Ectodermal cell (in vitro differentiated cells): Measurements from ENCODE around the gene SLC25A51.

ENCODE experiments used
- H3K27ac ChIP-seq: 2 replicates; pipeline ENCODE4 v1.7.0; 2013; ENCODE audit warnings: mild to moderate bottlenecking, low read depth, low read length; ENCODE audit not compliant: insufficient read depth, poor library complexity, severe bottlenecking
- H3K27me3 ChIP-seq: 2 replicates; pipeline ENCODE4 v1.7.0; 2013; ENCODE audit warnings: mild to moderate bottlenecking, low read length; ENCODE audit not compliant: insufficient read depth, control insufficient read depth, poor library complexity, severe bottlenecking
- H3K36me3 ChIP-seq: one replicate; pipeline ENCODE4 v1.7.0; 2013; ENCODE audit warnings: low read length; ENCODE audit not compliant: control insufficient read depth, insufficient read depth
- H3K4me1 ChIP-seq: one replicate; pipeline ENCODE4 v1.7.0; 2013; ENCODE audit warnings: low read length; ENCODE audit not compliant: control insufficient read depth, insufficient read depth
- H3K4me3 ChIP-seq: 2 replicates; pipeline ENCODE4 v1.7.0; 2013; ENCODE audit warnings: low read depth, low read length, control low read depth; ENCODE audit not compliant: insufficient read depth
- H3K9me3 ChIP-seq: 2 replicates; pipeline ENCODE4 v1.7.0; 2013; ENCODE audit warnings: mild to moderate bottlenecking, low read length, moderate library complexity; ENCODE audit not compliant: control insufficient read depth
- WGBS, 2 experiments: methylation state at CpG; one replicate each; pipeline ENCODE4 v1.1.7; 2013; ENCODE audit warnings: missing lambda C conversion rate in 2 of 2; 5-methylcytosine and 5-hydroxymethylcytosine counted together

Gene SLC25A51

GRCh38 chr9:37936965-37937364 is 33.0 kb upstream of the SLC25A51 start:
- no peaks in the 10 kb centered on the region for H3K9me3 ChIP-seq
- H3K36me3 ChIP-seq = no peaks in the 10 kb centered on the region
- H3K4me3 ChIP-seq = no peak overlapping the region
- H3K4me1 ChIP-seq = peaks cover 26% of the 10 kb centered on the region
- WGBS, 2 experiments = 41 to 46% methylated on average over 4 of the region's 4 CpGs
- no peak overlapping the region for H3K27ac ChIP-seq
- H3K27me3 ChIP-seq = no peaks in the 10 kb centered on the region

GRCh38 chr9:37936376-37936775 is 32.4 kb upstream of the SLC25A51 start:
- no peak overlapping the region for H3K27ac ChIP-seq
- no peaks in the 10 kb centered on the region for H3K27me3 ChIP-seq
- peaks cover 22% of the 10 kb centered on the region for H3K4me1 ChIP-seq
- no peak overlapping the region for H3K4me3 ChIP-seq
- H3K9me3 ChIP-seq = no peaks in the 10 kb centered on the region
- WGBS, 2 experiments = 94 to 95% methylated on average over 5 of the region's 5 CpGs
- H3K36me3 ChIP-seq = no peaks in the 10 kb centered on the region

GRCh38 chr9:37935096-37935495 is 31.2 kb upstream of the SLC25A51 start:
- Histone ChIP-seq H3K27me3 (no peaks in the 10 kb centered on the region), H3K9me3 (no peaks in the 10 kb centered on the region), H3K36me3 (no peaks in the 10 kb centered on the region), H3K4me1 (peaks cover 22% of the 10 kb centered on the region), H3K4me3 (no peak overlapping the region), H3K27ac (no peak overlapping the region)
- WGBS, 2 experiments = 96 to 97% methylated on average over 14 of the region's 14 CpGs

DNA sequence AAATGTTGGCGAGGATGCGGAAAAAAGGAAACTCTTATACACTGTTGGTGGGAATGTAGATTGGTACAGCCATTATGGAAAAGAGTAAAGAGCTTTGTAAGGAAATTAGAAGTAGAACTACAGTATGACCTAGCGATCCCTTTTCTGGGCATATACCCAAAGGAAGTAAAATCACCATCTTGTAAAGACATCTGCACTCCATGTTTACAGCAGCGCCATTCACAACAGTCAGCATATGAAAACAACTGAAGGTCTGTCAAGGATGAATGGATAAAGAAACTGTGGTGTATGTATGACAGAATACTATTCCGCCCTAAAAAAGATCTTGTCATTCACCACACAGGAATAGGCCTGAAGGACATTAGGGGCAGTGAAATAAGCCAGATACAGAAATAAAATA is 27.7 kb upstream of the SLC25A51 start:
- Histone ChIP-seq H3K4me3 (no peak overlapping the region), H3K27ac (no peak overlapping the region), H3K36me3 (no peaks in the 10 kb centered on the region), H3K9me3 (no peaks in the 10 kb centered on the region), H3K27me3 (no peaks in the 10 kb centered on the region), H3K4me1 (peaks cover 6% of the 10 kb centered on the region)
- 94 to 96% methylated on average over 5 of the region's 5 CpGs for WGBS, 2 experiments

DNA sequence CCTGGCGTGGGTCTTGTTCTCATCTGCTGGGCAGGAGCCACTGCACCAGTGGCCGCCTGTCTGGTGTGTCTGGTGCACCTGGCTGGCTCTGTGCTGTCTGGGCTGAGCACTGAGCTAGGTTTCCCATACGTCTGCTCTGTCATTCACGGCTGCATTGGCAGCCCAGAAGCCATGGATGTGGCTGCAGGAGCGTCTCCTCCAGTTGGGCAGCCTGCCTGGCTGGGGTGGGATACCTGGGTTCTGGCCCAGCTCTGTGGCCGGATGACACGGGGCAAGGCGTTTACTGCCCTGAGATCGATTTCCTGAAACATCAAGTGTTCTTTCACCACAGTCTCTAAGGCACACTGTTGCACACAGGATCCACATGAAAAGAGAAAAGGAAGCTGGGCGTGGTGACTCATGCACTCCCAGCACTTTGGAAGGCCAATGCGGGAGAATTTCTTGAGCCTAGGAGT is 25.5 kb upstream of the SLC25A51 start:
- Histone ChIP-seq H3K4me3 (no peak overlapping the region), H3K4me1 (peaks cover 6% of the 10 kb centered on the region), H3K27ac (no peak overlapping the region), H3K9me3 (no peaks in the 10 kb centered on the region), H3K36me3 (no peaks in the 10 kb centered on the region), H3K27me3 (no peaks in the 10 kb centered on the region)
- 93 to 95% methylated on average over 11 of the region's 11 CpGs for WGBS, 2 experiments

- 92 to 94% methylated on average over 20 of the region's 20 CpGs for WGBS, 2 experiments
- H3K4me1 ChIP-seq = peaks cover 6% of the 10 kb centered on the region
- H3K27ac ChIP-seq = no peak overlapping the region
These were observed 24.9 kb upstream of the SLC25A51 start for GRCh38 chr9:37928552-37929430.

DNA sequence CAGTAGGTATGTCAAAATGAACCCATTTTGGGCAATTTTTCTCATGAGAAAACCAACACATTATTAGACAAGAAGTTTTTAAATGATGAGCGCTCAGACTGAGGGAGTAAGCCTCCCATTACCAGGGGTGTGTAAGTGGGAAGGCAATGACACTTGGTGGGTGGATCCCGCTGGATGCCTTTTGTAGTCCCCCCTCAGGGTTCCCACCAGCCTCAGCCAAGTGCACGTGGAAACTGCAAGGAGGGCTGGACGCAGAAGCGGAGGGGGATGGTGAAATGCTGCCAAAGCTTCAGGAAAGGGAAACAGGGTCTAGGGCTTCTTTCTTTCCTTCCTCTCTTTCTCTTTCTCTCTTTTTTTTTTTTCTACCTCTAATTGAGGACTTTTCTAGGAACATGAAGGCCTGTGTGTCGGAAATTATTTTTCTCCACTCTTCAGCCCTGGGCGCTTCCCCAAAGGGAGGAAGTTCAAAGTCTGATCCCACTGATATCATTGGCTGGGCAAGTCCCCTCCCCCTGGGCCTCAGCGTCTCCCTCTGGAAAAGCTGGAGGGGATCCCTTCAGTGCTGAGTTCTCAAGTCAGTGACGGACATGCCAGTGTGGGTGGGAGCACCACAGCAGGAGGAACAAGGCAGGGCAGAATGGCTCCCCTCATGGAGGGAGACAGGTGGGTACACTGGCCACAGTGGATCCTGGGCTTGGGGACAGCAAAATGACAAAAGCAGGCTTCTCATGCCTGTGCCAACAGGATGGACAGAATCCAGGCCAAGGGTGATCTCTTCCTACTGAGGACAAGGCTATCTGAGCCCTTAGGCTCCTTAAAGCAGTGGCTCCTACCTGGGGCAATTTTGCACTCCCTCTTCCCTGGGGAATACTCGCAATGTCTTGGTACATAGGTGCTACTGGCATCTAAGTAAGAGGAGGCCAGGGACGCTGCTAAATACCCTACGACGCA is 23.9 kb upstream of the SLC25A51 start:
- H3K27ac ChIP-seq = no peak overlapping the region
- H3K4me3 ChIP-seq = no peak overlapping the region
- no peaks in the 10 kb centered on the region for H3K36me3 ChIP-seq
- H3K27me3 ChIP-seq = no peaks in the 10 kb centered on the region
- WGBS, 2 experiments = 84 to 86% methylated on average over 13 of the region's 13 CpGs
- H3K4me1 ChIP-seq = peaks cover 13% of the 10 kb centered on the region
- no peaks in the 10 kb centered on the region for H3K9me3 ChIP-seq

More at GRCh38 chr9:37928552-37929430, 24.9 kb upstream of the SLC25A51 start:
- H3K9me3 ChIP-seq = no peaks in the 10 kb centered on the region
- H3K36me3 ChIP-seq = no peaks in the 10 kb centered on the region
- no peak overlapping the region for H3K4me3 ChIP-seq
- H3K27me3 ChIP-seq = no peaks in the 10 kb centered on the region

GRCh38 chr9:37927132-37927531 is 23.2 kb upstream of the SLC25A51 start:
- Histone ChIP-seq H3K4me1 (peaks cover 17% of the 10 kb centered on the region), H3K27me3 (no peaks in the 10 kb centered on the region), H3K27ac (no peak overlapping the region), H3K36me3 (no peaks in the 10 kb centered on the region), H3K4me3 (no peak overlapping the region), H3K9me3 (no peaks in the 10 kb centered on the region)
- 90 to 91% methylated on average over 9 of the region's 9 CpGs for WGBS, 2 experiments

- no peaks in the 10 kb centered on the region for H3K27me3 ChIP-seq
These were observed 22.8 kb upstream of the SLC25A51 start for GRCh38 chr9:37926737-37927118.

More at GRCh38 chr9:37926737-37927118, 22.8 kb upstream of the SLC25A51 start:
- no peaks in the 10 kb centered on the region for H3K9me3 ChIP-seq
- H3K36me3 ChIP-seq = no peaks in the 10 kb centered on the region
- no peak overlapping the region for H3K4me3 ChIP-seq
- H3K4me1 ChIP-seq = peaks cover 17% of the 10 kb centered on the region
- 93 to 98% methylated on average over 1 of the region's 1 CpG for WGBS, 2 experiments
- no peak overlapping the region for H3K27ac ChIP-seq
